A549 (cell line): ENCODE results near the gene TUBGCP3. TPM values are rescaled to one million over a fixed set of nuclear protein-coding genes. Genes with fewer than 3 reads are reported as not detected.

ENCODE experiments used
- ATAC-seq, 2 experiments: fragments of 200-7000 bp in 1 of 2; fragments of >200 bp in 1 of 2; cut with Nextera tagmentation in 1 of 2; cut with Tn5 transposase in 1 of 2; 3 replicates each; pipeline versions ENCODE4 v1.8.0 to v1.9.1; 2018 to 2020; ENCODE audit warnings: mild to moderate bottlenecking in 1 of 2, moderate library complexity in 1 of 2
- CTCF ChIA-PET: fragments of 300-600 bp; sonication (Branson Sonifier 250); formaldehyde crosslinking; extraction: SDS; loops from one replicate; lab custom pipeline; 2021; ENCODE audit warnings: antibody characterized with exemption, inconsistent platforms; lab: Yijun Ruan, JAX
- POLR2A ChIA-PET: fragments of 350-600 bp; formaldehyde crosslinking; extraction: SDS; loops from one replicate; lab custom pipeline; 2021; ENCODE audit warnings: antibody characterized with exemption, inconsistent platforms; lab: Yijun Ruan, JAX
- DNase-seq, 2 experiments: peaks; one replicate each; pipeline versions ENCODE4 v3.0.0 to v3.0.0-alpha.2; 2011 to 2016; ENCODE audit warnings: low read depth in 1 of 2, low spot score in 1 of 2
- FAIRE-seq: peaks from 2 replicates; lab custom pipeline; 2011; peaks lifted over from hg19 to GRCh38; lab: Jason Lieb, UNC
- H3K27ac ChIP-seq, 2 experiments: fragments of >200 bp; sonication (Bioruptor Twin); formaldehyde crosslinking; 3 replicates each; pipeline ENCODE4 v1.5.1; 2016 to 2017
- H3K4me1 ChIP-seq: fragments of >200 bp; sonication (Bioruptor Twin); formaldehyde crosslinking; 3 replicates; pipeline ENCODE4 v1.6.1; 2016
- H3K4me2 ChIP-seq: fragments of >200 bp; sonication (Bioruptor Twin); formaldehyde crosslinking; 3 replicates; pipeline ENCODE4 v1.6.1; 2016
- H3K4me3 ChIP-seq: fragments of >200 bp; sonication (Bioruptor Twin); formaldehyde crosslinking; 3 replicates; pipeline ENCODE4 v1.5.1; 2016
- H3K9me3 ChIP-seq: fragments of >200 bp; sonication (Bioruptor Twin); formaldehyde crosslinking; 3 replicates; pipeline ENCODE4 v1.6.1; 2016
- ATOH8 ChIP-seq: fragments of 250-450 bp; sonication (Bioruptor Pico); IDR thresholded peaks from 2 replicates; pipeline ENCODE4 v1.5.0; 2020; ENCODE audit warnings: low read depth, mild to moderate bottlenecking, moderate library complexity
- CBX8 ChIP-seq: fragments of 200-600 bp; sonication (generic); IDR thresholded peaks from 2 replicates; pipeline ENCODE4 v1.6.1; 2016
- CEBPB ChIP-seq, 2 experiments: fragments of >200 bp in 1 of 2; sonication (Bioruptor Twin) in 1 of 2; formaldehyde crosslinking in 1 of 2; IDR thresholded peaks; 2 replicates each; pipeline ENCODE4 v1.6.1; 2012 to 2016
- CHD4 ChIP-seq: fragments of 200-600 bp; sonication (generic); IDR thresholded peaks from 2 replicates; pipeline ENCODE4 v1.6.1; 2016; ENCODE audit warnings: antibody characterized with exemption, mild to moderate bottlenecking, borderline replicate concordance
- E2F6 ChIP-seq: IDR thresholded peaks from 2 replicates; pipeline ENCODE4 v1.6.1; 2012; ENCODE audit warnings: low read depth, borderline replicate concordance
- EHF ChIP-seq: fragments of 250-450 bp; sonication (Bioruptor Pico); IDR thresholded peaks from 2 replicates; pipeline ENCODE4 v1.5.0; 2020; ENCODE audit warnings: mild to moderate bottlenecking
- EHMT2 ChIP-seq: fragments of 200-600 bp; sonication (generic); IDR thresholded peaks from 2 replicates; pipeline ENCODE4 v1.6.1; 2016; ENCODE audit warnings: antibody characterized with exemption, low read depth, mild to moderate bottlenecking, moderate library complexity
- FOSB ChIP-seq: fragments of 250-450 bp; sonication (Bioruptor Pico); IDR thresholded peaks from 2 replicates; pipeline ENCODE4 v1.5.0; 2020; ENCODE audit warnings: mild to moderate bottlenecking, moderate library complexity
- HDAC2 ChIP-seq: fragments of 200-600 bp; sonication (generic); IDR thresholded peaks from 2 replicates; pipeline ENCODE4 v1.6.1; 2016
- HOXB13 ChIP-seq: fragments of 250-450 bp; sonication (Bioruptor Pico); IDR thresholded peaks from 2 replicates; pipeline ENCODE4 v1.5.0; 2020; ENCODE audit warnings: low read depth, mild to moderate bottlenecking, moderate library complexity
- HOXB5 ChIP-seq: fragments of 250-450 bp; sonication (Bioruptor Pico); IDR thresholded peaks from 2 replicates; pipeline ENCODE4 v1.5.0; 2020; ENCODE audit warnings: mild to moderate bottlenecking, moderate library complexity
- MAFK ChIP-seq: fragments of 450-650 bp; IDR thresholded peaks from 2 replicates; pipeline ENCODE4 v1.6.1; 2014; ENCODE audit not compliant: partially characterized antibody
- MYC ChIP-seq: IDR thresholded peaks from 2 replicates; pipeline ENCODE4 v1.6.1; 2012; ENCODE audit warnings: mild to moderate bottlenecking, inconsistent platforms, low read length, improper control_type of control experiment, borderline replicate concordance
- NFE2L2 ChIP-seq: fragments of 150-350 bp; conservative IDR thresholded peaks from 2 replicates; pipeline ENCODE4 v1.6.1; 2014; ENCODE audit warnings: low read length
- PHF8 ChIP-seq: fragments of 200-600 bp; sonication (generic); IDR thresholded peaks from 2 replicates; pipeline ENCODE4 v1.6.1; 2016; ENCODE audit warnings: low read depth, mild to moderate bottlenecking, antibody characterized with exemption, moderate library complexity, borderline replicate concordance
- RAD21 ChIP-seq, 2 experiments: fragments of >200 bp in 1 of 2; sonication (Bioruptor Twin) in 1 of 2; formaldehyde crosslinking in 1 of 2; IDR thresholded peaks in 1 of 2; conservative IDR thresholded peaks in 1 of 2; 2 replicates in 1 of 2; 3 replicates in 1 of 2; pipeline ENCODE4 v1.6.1; 2012 to 2018; ENCODE audit warnings: inconsistent platforms in 1 of 2
- RARB ChIP-seq: fragments of 250-450 bp; sonication (Bioruptor Pico); IDR thresholded peaks from 2 replicates; pipeline ENCODE4 v1.8.0; 2021; ENCODE audit warnings: mild to moderate bottlenecking, moderate library complexity
- RCOR1 ChIP-seq: fragments of 150-350 bp; IDR thresholded peaks from 2 replicates; pipeline ENCODE4 v1.6.1; 2014; ENCODE audit warnings: antibody characterized with exemption, low read length, low read depth
- RNF2 ChIP-seq: fragments of 200-600 bp; sonication (generic); IDR thresholded peaks from 2 replicates; pipeline ENCODE4 v1.6.1; 2016; ENCODE audit warnings: low read depth, mild to moderate bottlenecking, antibody characterized with exemption, moderate library complexity, borderline replicate concordance
- SMC3 ChIP-seq: fragments of >200 bp; sonication (Bioruptor Twin); formaldehyde crosslinking; IDR thresholded peaks from 3 replicates; pipeline ENCODE4 v1.6.1; 2018; ENCODE audit warnings: inconsistent platforms
- SREBF2 ChIP-seq: fragments of 450-650 bp; IDR thresholded peaks from 2 replicates; pipeline ENCODE4 v1.6.1; 2014; ENCODE audit warnings: mild to moderate bottlenecking, moderate library complexity
- TP53 ChIP-seq: fragments of 250-450 bp; sonication (Bioruptor Pico); IDR thresholded peaks from 2 replicates; pipeline ENCODE4 v1.5.0; 2021; ENCODE audit warnings: mild to moderate bottlenecking, moderate library complexity
- USF2 ChIP-seq: fragments of 450-650 bp; IDR thresholded peaks from 2 replicates; pipeline ENCODE4 v1.6.1; 2014; ENCODE audit warnings: antibody characterized with exemption
- ZFP36 ChIP-seq: fragments of 450-650 bp; IDR thresholded peaks from 2 replicates; pipeline ENCODE4 v1.6.1; 2014; ENCODE audit warnings: borderline replicate concordance; ENCODE audit not compliant: partially characterized antibody
- ZSCAN20 ChIP-seq: fragments of 250-450 bp; sonication (Bioruptor Pico); IDR thresholded peaks from 2 replicates; pipeline ENCODE4 v1.8.0; 2022; ENCODE audit warnings: mild to moderate bottlenecking, moderate library complexity
- WGBS: methylation state at CpG from one replicate; pipeline ENCODE4 v1.1.6; 2017; ENCODE audit errors: missing lambda C conversion rate; 5-methylcytosine and 5-hydroxymethylcytosine counted together
- polyA plus RNA-seq, 4 experiments: library from polyadenylated mRNA; depleted of rRNA in 3 of 4; stranded (reverse); fragments of >200 nt; fragmentation: RNase III in 1 of 4; extraction: RNeasy Plus Mini Kit Qiagen cat#74134 plus additional on column Dnase treatment in 1 of 4; gene quantifications; 2 replicates in 3 of 4; 3 replicates in 1 of 4; pipeline ENCODE4 v1.2.3, GENCODE V29; 2011 to 2017

Gene TUBGCP3
- polyA plus RNA-seq, 2 of the 4 experiments (the other 2 are of a cell fraction), result 15.9 to 21.3 TPM

DNA sequence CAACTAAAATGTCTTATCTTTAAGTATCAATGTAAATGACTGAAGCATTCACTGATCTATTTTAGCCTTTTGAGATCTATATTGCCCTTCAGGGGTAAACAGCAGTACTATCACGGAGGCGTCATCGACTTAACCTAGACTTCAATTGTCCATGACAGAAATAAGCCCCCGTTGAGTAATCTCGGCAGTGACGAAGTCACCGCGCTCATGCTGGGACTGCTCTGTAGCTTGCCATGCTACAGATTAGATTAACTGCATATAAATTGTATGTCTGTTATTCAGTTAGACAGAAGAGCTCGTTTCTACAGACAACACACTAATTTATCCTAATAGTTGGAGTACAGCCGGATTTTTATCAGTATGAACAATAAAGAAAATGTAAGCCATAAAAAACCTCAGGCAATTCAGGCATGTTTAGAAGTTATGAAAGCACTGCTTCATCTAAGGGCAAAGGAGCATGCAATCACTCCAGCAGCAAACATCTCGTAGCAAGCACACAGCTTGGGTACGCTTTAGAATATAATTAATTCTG, 56.6 kb downstream of the TUBGCP3 start (continued):
- TF ChIP-seq SREBF2, result no peak
- no peak for TF ChIP-seq CHD4
- TF ChIP-seq ZFP36, result no peak
- TF ChIP-seq, all 56 proteins: peak for 0

- no peaks in the 10 kb centered on the region for H3K9me3 ChIP-seq
- ATAC-seq, result no peak
- TF ChIP-seq CEBPB (IDR thresholded peaks at IDR 0.05) (no peak), RNF2 (no peak), CBX8 (no peak), SMC3 (no peak), CHD4 (no peak), NFE2L2 (no peak), FOSB (CRISPR knock-in tag) (no peak), EHF (CRISPR knock-in tag) (no peak), TP53 (CRISPR knock-in tag) (no peak), HDAC2 (no peak)
- FAIRE-seq, result no peak
- 85% methylated on average over 2 of the region's 2 CpGs for WGBS
- no peak overlapping the region for H3K4me3 ChIP-seq
- POLR2A ChIA-PET, result no interaction called here
- no peaks in the 10 kb centered on the region for H3K4me1 ChIP-seq
- H3K27ac ChIP-seq, result no peak overlapping the region
- H3K4me2 ChIP-seq, result no peak overlapping the region
- CTCF ChIA-PET, result interaction anchor here (0.6 kb wide), 1 partner anchor 51 kb away, joined by 3 read pairs; no protein-coding TSS in a partner anchor
- DNase-seq, result no peak
Measured at GRCh38 chr13:112530861-112531260, 57.1 kb downstream of the TUBGCP3 start.

- no peak for DNase-seq
- FAIRE-seq, result no peak
- H3K4me1 ChIP-seq, result no peaks in the 10 kb centered on the region
- ChIA-PET CTCF (interaction anchor here (0.7 kb wide), 1 partner anchor 371 kb away, joined by 3 read pairs; no protein-coding TSS in a partner anchor), POLR2A (no interaction called here)
- no peaks in the 10 kb centered on the region for H3K9me3 ChIP-seq
- no peak for ATAC-seq
- H3K4me2 ChIP-seq, result no peak overlapping the region
- TF ChIP-seq ZSCAN20 (no peak), HOXB13 (CRISPR knock-in tag) (no peak), HOXB5 (CRISPR knock-in tag) (no peak), MAFK (peak; percentile 30)
- WGBS, result 93% methylated on average over 8 of the region's 8 CpGs
- H3K4me3 ChIP-seq, result no peak overlapping the region
- H3K27ac ChIP-seq, result no peak overlapping the region
Measured at GRCh38 chr13:112529216-112529615, 58.7 kb downstream of the TUBGCP3 start.

GRCh38 chr13:112526146-112526853, 61.7 kb downstream of the TUBGCP3 start:
- Histone ChIP-seq H3K4me1 (no peaks in the 10 kb centered on the region), H3K4me2 (no peak overlapping the region), H3K9me3 (no peaks in the 10 kb centered on the region), H3K4me3 (no peak overlapping the region), H3K27ac (no peak overlapping the region)
- ATAC-seq, result no peak
- POLR2A ChIA-PET, result no interaction called here
- CTCF ChIA-PET, result no interaction called here
- no peak for TF ChIP-seq ZSCAN20
- TF ChIP-seq RAD21 (conservative IDR thresholded peaks at IDR 0.05 in 1 of 2, IDR thresholded peaks at IDR 0.05 in 1 of 2), result no peak
- FAIRE-seq, result no peak
- WGBS, result 98% methylated on average over 9 of the region's 9 CpGs
- no peak for DNase-seq

DNA sequence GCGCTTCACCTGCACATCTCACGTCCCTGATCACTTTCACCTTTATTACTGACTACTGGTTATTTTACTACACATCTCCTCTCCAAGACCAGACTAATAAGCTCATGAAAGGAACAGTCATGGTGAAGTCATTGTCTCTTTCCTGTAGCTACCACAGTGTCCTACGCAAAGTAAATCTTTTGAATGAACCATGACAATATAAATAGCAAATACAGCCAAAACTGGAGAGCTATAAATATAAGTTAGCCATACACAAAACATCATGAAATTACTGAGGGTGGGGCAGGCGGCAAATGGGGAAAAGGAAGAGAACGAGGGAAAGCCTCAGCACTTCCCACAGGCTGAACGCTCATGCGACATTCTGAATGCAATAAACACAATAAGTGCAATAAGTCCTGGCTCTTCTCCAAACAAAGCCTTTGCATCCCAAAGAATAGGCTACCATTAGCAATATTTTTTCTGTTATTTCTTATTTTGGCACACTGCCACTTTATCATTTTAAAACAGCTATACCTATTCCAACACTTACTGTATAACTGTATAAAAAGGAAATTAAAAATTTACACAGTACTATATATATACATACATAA, 62.5 kb downstream of the TUBGCP3 start:
- Histone ChIP-seq H3K4me3 (no peak overlapping the region), H3K9me3 (no peaks in the 10 kb centered on the region), H3K4me2 (no peak overlapping the region), H3K4me1 (no peaks in the 10 kb centered on the region), H3K27ac (no peak overlapping the region)
- DNase-seq (no peak), FAIRE-seq (no peak), ATAC-seq (no peak)
- ChIA-PET CTCF (interaction anchor here (1.0 to 1.2 kb wide), 2 partner anchors 81 kb away, joined by 3 to 4 read pairs; no protein-coding TSS in a partner anchor), POLR2A (no interaction called here)
- WGBS, result 93% methylated on average over 7 of the region's 7 CpGs
- no peak for TF ChIP-seq RARB
- no peak for TF ChIP-seq EHMT2
- TF ChIP-seq SMC3, result no peak
- TF ChIP-seq RNF2, result no peak
- TF ChIP-seq USF2, result no peak
- no peak for TF ChIP-seq HDAC2
- TF ChIP-seq MYC, result no peak
- TF ChIP-seq E2F6, result no peak
- no peak for TF ChIP-seq PHF8
- no peak for TF ChIP-seq ATOH8 (CRISPR knock-in tag)
- TF ChIP-seq RCOR1, result no peak
